ENCODE data around the gene THTPA. TPM values are rescaled to one million over a fixed set of nuclear protein-coding genes. Genes with fewer than 3 reads are reported as not detected.

Gene THTPA
- total RNA-seq (10 to 100 TPM; 13.0 to 30.9 (median 18.9) TPM), polyA plus RNA-seq (10 to 100 TPM in 1 of 2 donors, 1 to 10 TPM in 1; 9.1 to 28.7 TPM)
- long read RNA-seq, donor 1, transcript THTPA-201 (2 exons, 2,860 nt): minor isoform, 5 of 24 reads
- long read RNA-seq, donor 1, transcript THTPA-205 (2 exons, 571 nt): major isoform, 9 of 24 reads
- long read RNA-seq, donor 1, partial matches to known transcripts: 0 of 24 reads
- long read RNA-seq, donor 1, other reads (novel, unspliced or antisense): 5 of 24 reads
- long read RNA-seq, donor 2, transcript THTPA-205 (2 exons, 571 nt): minor isoform, 20 of 86 reads
- long read RNA-seq, donor 2, transcript THTPA-202 (3 exons, 1,779 nt): minor isoform, 10 of 86 reads
- long read RNA-seq, donor 2, transcript THTPA-201 (2 exons, 2,860 nt): major isoform, 41 of 86 reads
- long read RNA-seq, donor 2, partial matches to known transcripts: 0 of 86 reads
- long read RNA-seq, donor 2, other reads (novel, unspliced or antisense): 7 of 86 reads
- long read RNA-seq, donor 3, transcript THTPA-201 (2 exons, 2,860 nt): major isoform, 9 of 21 reads
- long read RNA-seq, donor 3, transcript THTPA-205 (2 exons, 571 nt): minor isoform, 6 of 21 reads
- long read RNA-seq, donor 3, partial matches to known transcripts: 0 of 21 reads
- long read RNA-seq, donor 3, other reads (novel, unspliced or antisense): 2 of 21 reads

GRCh38 chr14:23555882-23556699 lies at the start of gene THTPA:
Gene THTPA (plus strand): TSS chr14:23556271. CDS start chr14:23556758, 487 bp downstream.
- DNase-seq (peak; percentile 93 to 97 (median 95)), ATAC-seq (peak; percentile 86 to 96 (median 94))
- Histone ChIP-seq H3K27me3 (no peaks in the 10 kb centered on the region), H3K9me3 (no peaks in the 10 kb centered on the region), H3K27ac (peak within 1 kb of the TSS; percentile 90 to 100 (median 97)), H3K4me3 (peak within 1 kb of the TSS; percentile 56 to 100 (median 92)), H3K4me1 (peaks cover 0 to 35% (median 21%) of the 10 kb centered on the region in 12 donors), H3K36me3 (peaks cover 0 to 34% (median 17%) of the 10 kb centered on the region in 9 donors)
- intact Hi-C loops (cut with DNase I): loop anchor here in 2 of 10 donors (10.0 kb wide), 2 partner anchors 231 to 251 kb away; partner anchors contain the start of genes BCL2L2 (in 1 of the 2), PABPN1 (in 1 of the 2) and PPP1R3E (in 1 of the 2)
- 1 to 2% (median 1%) methylated on average over 32 to 54 of the region's 54 CpGs for WGBS, 4 donors
- TF ChIP-seq POLR2A (IDR thresholded peaks at IDR 0.05): peak in 1 of 2 donors; percentile 52
- TF ChIP-seq CTCF (IDR thresholded peaks at IDR 0.05): no peak

- Histone ChIP-seq H3K27me3 (no peaks in the 10 kb centered on the region), H3K4me3 (peak overlapping the region in 1 of 12 donors; percentile 28), H3K27ac (no peak overlapping the region), H3K9me3 (no peaks in the 10 kb centered on the region), H3K36me3 (no peaks in the 10 kb centered on the region), H3K4me1 (no peaks in the 10 kb centered on the region)
- ATAC-seq (no peak), DNase-seq (no peak)
- TF ChIP-seq CTCF (IDR thresholded peaks at IDR 0.05) (no peak), POLR2A (IDR thresholded peaks at IDR 0.05) (no peak)
- WGBS, 4 donors: 51 to 63% (median 60%) methylated on average over 13 of the region's 13 CpGs
- intact Hi-C loops (cut with DNase I): no loop called here
These were observed 43.9 kb upstream of the THTPA start for GRCh38 chr14:23512156-23512555.

- DNase-seq: no peak
- Histone ChIP-seq H3K27ac (peak overlapping the region in 1 of 12 donors; percentile 37), H3K27me3 (no peaks in the 10 kb centered on the region), H3K4me3 (no peak overlapping the region), H3K9me3 (no peaks in the 10 kb centered on the region), H3K4me1 (no peaks in the 10 kb centered on the region), H3K36me3 (no peaks in the 10 kb centered on the region)
- peak in 1 of 4 donors; percentile 18 for ATAC-seq
- TF ChIP-seq CTCF (IDR thresholded peaks at IDR 0.05): no peak
- no peak for TF ChIP-seq POLR2A (IDR thresholded peaks at IDR 0.05)
- 87 to 92% (median 88%) methylated on average over 24 to 25 of the region's 25 CpGs for WGBS, 4 donors
- intact Hi-C loops (cut with DNase I): no loop called here
These were observed 42.9 kb upstream of the THTPA start for GRCh38 chr14:23513005-23513817.
